Inflammatory macrophage treated with lipopolysaccharide for 1 hour (primary cell): ENCODE measurements around the gene OR2T3.
"Not testable (repeated sequence)": the region's sequence is repeated elsewhere in the genome, so short reads cannot be mapped to it uniquely, and the experiment has no call there.

ENCODE experiments used
- DNase-seq, 2 donors: peaks; one replicate each; pipeline ENCODE4 v3.0.0-alpha.2; 2020 to 2022

Gene OR2T3, protein sequence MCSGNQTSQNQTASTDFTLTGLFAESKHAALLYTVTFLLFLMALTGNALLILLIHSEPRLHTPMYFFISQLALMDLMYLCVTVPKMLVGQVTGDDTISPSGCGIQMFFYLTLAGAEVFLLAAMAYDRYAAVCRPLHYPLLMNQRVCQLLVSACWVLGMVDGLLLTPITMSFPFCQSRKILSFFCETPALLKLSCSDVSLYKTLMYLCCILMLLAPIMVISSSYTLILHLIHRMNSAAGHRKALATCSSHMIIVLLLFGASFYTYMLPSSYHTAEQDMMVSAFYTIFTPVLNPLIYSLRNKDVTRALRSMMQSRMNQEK

GRCh38 chr1:248473051-248473450 lies at the start of gene OR2T3:
TSS of gene OR2T3 (plus strand) at chr1:248473351. CDS start at chr1:248473351, 0 bp downstream.
- not testable (repeated sequence) for DNase-seq

- not testable (repeated sequence) for DNase-seq
Observed at GRCh38 chr1:248427526-248428191, 45.5 kb upstream of the OR2T3 start.

DNA sequence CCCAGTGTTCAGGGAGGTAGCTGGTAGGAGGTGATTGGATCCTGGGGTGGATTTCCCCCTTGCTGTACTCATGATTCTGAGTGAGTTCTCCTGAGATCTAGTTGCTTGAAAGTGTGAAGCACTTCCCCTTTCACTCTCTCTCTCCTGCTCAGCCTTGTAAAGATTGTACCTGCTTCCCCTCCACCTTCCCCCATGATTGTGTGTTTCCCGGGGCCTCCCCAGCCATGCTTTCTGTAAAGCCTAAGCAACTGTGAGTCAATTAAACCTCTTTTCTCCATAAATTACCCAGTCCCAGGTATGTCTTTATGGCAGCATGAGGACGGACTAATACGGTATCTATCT lies 45.0 kb upstream of the OR2T3 start:
- DNase-seq: not testable (repeated sequence)

GRCh38 chr1:248431683-248432082 lies 41.5 kb upstream of the OR2T3 start:
- DNase-seq: not testable (repeated sequence)

GRCh38 chr1:248432201-248432600 lies 41.0 kb upstream of the OR2T3 start:
- DNase-seq: not testable (repeated sequence)

GRCh38 chr1:248433811-248434415 lies 39.2 kb upstream of the OR2T3 start:
- not testable (repeated sequence) for DNase-seq

DNA sequence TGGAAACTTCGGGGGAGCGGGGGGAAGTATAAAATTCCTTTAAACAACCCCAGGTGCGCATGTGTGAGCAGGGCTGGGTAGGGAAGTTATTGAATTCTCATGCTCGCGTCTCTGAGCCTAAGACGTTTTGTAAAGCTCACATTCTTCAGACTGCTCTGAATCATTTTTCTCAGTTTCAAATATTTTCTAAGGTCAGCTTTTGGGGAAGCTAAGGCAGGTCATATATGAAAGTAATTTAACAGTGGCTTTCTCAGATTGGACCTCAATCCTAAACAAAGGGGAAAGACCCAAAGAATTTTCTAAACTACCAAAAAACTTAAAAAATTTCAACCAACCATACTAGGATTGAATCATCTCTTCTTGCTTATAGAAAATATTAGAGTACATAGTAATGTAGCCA lies 38.2 kb upstream of the OR2T3 start:
- DNase-seq: not testable (repeated sequence)

DNA sequence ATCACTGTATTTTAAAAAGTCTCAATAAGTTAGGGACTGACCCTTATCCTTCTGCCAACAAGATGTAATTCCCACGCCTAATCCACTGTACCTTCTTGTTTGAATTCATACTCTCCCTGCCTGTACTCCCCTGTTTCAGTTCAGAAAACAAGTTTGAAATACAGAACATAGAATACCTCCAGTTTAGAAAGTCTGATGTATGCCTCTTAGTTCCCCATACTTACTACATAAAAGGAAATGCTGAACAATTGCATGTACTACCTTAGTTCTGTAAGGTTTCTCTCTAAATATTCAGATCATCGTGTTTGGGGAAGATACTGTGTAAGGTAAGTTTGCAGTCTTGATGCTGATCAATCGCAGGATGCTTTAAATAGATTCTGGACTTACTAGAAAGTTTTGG lies 36.8 kb upstream of the OR2T3 start:
- not testable (repeated sequence) for DNase-seq

- DNase-seq: not testable (repeated sequence)
Observed at GRCh38 chr1:248438668-248439067, 34.5 kb upstream of the OR2T3 start.

DNA sequence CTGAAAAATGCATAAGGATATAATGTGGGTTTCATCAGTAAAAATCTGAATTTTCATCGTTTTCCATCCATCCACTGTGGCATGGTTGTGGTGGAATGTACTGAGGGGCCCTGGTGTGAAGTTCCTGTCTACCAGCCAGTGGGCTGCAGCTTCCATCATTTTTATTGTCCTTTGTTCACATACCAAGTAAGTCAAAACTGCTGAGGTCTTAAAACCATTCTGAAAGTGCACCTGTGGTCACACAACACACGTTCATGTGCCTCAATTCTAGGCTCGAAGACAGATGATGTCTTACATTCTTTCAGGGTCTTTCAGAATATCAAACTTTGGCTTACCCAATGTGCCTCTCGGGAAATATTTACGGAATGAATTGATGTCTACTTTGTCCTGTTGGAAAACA lies 33.9 kb upstream of the OR2T3 start:
- not testable (repeated sequence) for DNase-seq

DNA sequence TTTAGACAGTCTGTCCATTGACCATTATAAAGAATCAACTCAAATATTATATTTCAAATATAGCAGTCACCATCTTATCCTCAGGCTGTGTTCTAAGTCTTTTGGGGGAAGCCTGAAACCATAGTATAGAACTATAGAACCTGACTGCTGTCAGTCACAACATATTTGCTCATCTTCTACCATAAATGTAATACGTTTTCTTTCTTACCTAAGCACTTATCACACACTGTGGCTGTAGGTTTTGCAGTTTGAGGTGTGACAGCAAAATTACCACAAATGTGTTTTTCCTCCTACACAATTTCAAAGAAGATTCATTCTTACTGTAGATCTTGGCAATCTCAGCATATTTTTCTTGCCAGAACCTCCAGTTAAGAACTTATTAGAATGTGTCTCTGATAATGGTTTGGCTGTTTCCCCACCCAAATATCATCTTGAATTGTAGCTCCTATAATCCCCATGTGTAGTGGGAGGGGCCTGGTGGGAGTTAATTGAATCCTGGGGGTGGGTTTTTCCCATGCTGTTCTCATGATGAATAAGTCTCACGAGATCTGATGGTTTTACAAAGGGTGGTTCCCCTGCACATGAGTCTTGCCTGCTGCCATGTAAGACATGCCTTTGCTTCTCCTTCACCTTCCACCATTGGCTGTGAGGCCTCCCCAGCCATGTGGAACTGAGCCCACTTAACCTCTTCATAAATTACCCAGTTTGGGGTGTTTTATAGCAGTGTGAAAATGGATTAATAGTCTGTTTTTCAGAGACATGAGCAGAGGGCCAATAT lies 30.5 kb upstream of the OR2T3 start:
- not testable (repeated sequence) for DNase-seq

DNA sequence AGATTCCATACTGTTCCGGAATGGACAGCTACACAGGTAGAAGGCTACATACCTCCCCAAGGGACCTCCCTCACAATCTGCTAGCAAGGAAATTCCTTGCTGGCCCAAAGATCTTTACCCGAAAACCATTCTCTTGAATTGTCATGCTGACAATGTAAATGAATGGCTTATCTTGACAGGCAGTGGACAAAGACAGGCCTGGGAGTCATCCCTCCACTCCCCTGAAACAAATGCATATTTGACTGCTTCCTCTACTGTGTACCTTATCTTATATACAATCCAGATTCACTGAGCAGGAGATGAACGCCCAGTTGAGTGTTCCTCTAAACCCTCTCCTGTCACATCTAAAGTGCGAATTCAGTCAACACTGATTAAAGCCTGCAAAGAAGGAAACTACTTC lies 28.5 kb upstream of the OR2T3 start:
- not testable (repeated sequence) for DNase-seq

- not testable (repeated sequence) for DNase-seq
Observed at GRCh38 chr1:248445399-248445798, 27.8 kb upstream of the OR2T3 start, which contains the start of gene OR2T2. TSS of gene OR2T2 (plus strand) at chr1:248445637. CDS start at chr1:248452798, 7,161 bp downstream.

DNA sequence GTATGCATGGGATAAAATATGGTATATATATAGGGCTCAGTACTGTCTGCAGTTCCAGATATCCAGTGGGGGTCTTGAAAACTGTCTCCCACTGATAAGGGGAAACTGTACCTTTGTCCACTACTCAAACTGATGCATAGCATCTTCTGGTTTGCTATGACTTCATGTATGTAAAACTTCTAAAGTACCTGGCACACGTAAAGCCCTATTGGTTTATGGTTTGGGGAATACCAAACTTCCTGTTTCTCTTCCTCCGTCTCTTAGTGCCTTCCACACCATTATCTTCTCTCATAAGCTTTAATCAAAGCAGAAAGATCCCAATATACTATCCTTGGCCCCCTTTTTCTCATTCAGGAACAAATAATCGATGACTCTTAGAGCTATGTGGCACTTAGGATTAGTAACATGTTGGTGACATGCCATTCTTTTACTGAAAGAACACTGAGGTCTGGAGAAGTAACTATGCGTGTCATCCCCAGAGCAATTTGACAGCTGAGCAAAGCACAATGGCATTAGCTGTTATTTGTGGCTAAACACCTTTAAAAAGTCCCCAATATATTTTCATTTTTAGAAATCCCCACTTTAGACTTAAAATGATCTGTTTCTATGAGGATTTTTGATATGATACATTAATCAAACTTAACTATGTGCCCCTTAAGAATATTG lies 24.6 kb upstream of the OR2T3 start:
- not testable (repeated sequence) for DNase-seq

GRCh38 chr1:248449821-248450465 lies 23.2 kb upstream of the OR2T3 start:
- not testable (repeated sequence) for DNase-seq

GRCh38 chr1:248450466-248451145 lies 22.5 kb upstream of the OR2T3 start:
- not testable (repeated sequence) for DNase-seq

- not testable (repeated sequence) for DNase-seq
Observed at GRCh38 chr1:248453619-248454018, 19.5 kb upstream of the OR2T3 start.

DNA sequence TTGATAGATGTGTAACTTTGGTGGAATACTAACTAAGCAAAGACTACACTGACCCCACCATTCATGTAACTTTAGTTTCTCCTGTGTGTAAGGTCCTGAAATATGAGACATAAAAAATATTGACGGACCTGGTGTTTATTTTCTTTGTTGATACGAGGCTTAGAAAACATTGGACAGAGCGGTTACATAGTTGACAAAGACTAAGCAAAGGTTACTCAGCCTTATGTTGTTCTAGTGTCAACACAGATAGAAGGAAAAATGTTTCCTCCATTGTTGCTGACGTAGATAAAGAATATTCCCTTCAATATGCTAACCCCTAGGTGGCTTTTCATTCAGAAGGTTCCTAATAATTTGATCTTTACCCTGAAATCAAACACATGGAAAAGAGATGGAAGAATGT lies 18.1 kb upstream of the OR2T3 start:
- DNase-seq: not testable (repeated sequence)

GRCh38 chr1:248456635-248457034 lies 16.5 kb upstream of the OR2T3 start:
- not testable (repeated sequence) for DNase-seq

DNA sequence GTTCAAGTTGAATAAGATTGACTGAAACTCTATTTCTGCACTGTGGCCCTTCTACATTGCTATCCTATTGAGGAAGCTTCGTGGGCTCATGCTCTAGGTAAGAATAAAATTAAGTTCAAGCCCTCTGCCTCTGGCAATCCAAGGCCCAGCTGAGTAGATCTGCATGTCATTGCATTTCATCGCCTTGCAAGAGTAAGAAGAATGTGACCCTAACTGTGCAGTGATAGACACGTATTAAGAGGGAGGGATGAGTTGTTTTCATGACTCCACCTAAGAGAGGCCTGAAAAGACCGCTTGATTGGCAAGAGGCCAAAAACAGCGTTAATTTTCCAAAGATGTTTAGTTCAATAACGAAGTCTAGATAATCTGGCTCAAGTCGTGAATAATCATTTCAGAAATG lies 14.0 kb upstream of the OR2T3 start:
- not testable (repeated sequence) for DNase-seq

DNA sequence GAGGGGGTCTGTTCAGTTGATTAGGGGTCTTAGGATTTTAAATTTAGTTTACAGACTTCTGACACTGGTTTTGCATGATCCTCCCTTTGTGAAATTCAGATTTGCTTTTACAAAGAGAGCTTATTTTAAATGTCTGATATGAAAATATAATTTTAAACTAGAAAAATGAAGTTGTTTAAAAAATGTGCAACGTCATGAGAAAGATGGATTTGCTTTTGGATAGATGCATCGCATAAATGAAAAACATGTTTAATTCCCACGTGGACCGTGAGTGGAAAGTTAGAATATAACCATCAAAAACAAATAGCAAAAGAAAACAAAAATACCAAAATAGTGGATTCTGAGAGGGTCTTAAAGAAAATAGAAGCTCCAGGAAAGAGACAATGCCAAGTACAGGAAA lies 2.0 kb upstream of the OR2T3 start:
- DNase-seq: no peak
